HEK293 (cell line): ENCODE measurements around the gene UST.

Experiments used
- CTCF ChIA-PET: fragments of 350-600 bp; formaldehyde crosslinking; extraction: SDS; loops from one replicate; lab custom pipeline; 2021; ENCODE audit warnings: antibody characterized with exemption; lab: Yijun Ruan, JAX
- POLR2A ChIA-PET: fragments of 300-600 bp; formaldehyde crosslinking; extraction: SDS; loops from one replicate; lab custom pipeline; 2020; ENCODE audit warnings: antibody characterized with exemption, inconsistent platforms; lab: Yijun Ruan, JAX
- H3K27ac ChIP-seq: fragments of 200-500 bp; sonication (Bioruptor generic); 2 replicates; pipeline ENCODE4 v1.5.1; 2014; ENCODE audit warnings: low read depth, low read length, control low read depth, inconsistent platforms; ENCODE audit errors: extremely low read depth
- H3K36me3 ChIP-seq, 2 experiments: fragments of 200-500 bp in 1 of 2; sonication (Bioruptor generic) in 1 of 2; 1 replicate in 1 of 2; 2 replicates in 1 of 2; pipeline ENCODE4 v1.5.1; 2014 to 2017; ENCODE audit warnings: inconsistent platforms in 2 of 2, low read length in 2 of 2; ENCODE audit not compliant: control insufficient read depth in 2 of 2, insufficient read depth in 1 of 2
- H3K4me1 ChIP-seq: fragments of 200-500 bp; sonication (Bioruptor generic); 2 replicates; pipeline ENCODE4 v1.5.1; 2014; ENCODE audit warnings: mild to moderate bottlenecking, low read length, inconsistent platforms; ENCODE audit not compliant: control insufficient read depth, insufficient read depth
- H3K4me3 ChIP-seq: 2 replicates; pipeline ENCODE4 v1.5.1; 2011; ENCODE audit warnings: low read depth, mild to moderate bottlenecking, control low read depth, low read length, moderate library complexity
- H3K9me3 ChIP-seq: fragments of 200-500 bp; sonication (Bioruptor generic); 2 replicates; pipeline ENCODE4 v1.5.1; 2014; ENCODE audit warnings: low read depth, low read length, inconsistent platforms; ENCODE audit not compliant: control insufficient read depth, insufficient read depth
- ZBTB44 ChIP-seq: fragments of 450-650 bp; IDR thresholded peaks from 2 replicates; pipeline ENCODE4 v1.5.1; 2018; ENCODE audit warnings: missing biosample characterization, mild to moderate bottlenecking, missing genetic modification characterization
- ZBTB48 ChIP-seq: fragments of 450-650 bp; formaldehyde crosslinking; IDR thresholded peaks from 2 replicates; pipeline ENCODE4 v1.5.1; 2016; ENCODE audit warnings: missing biosample characterization, missing genetic modification characterization
- ZNF114 ChIP-seq: fragments of 450-650 bp; formaldehyde crosslinking; IDR thresholded peaks from 2 replicates; pipeline ENCODE4 v1.5.0; 2017; ENCODE audit warnings: missing biosample characterization, missing genetic modification characterization
- ZNF366 ChIP-seq: fragments of 450-650 bp; formaldehyde crosslinking; conservative IDR thresholded peaks from 2 replicates; pipeline ENCODE4 v1.5.1; 2016; ENCODE audit warnings: missing biosample characterization, missing genetic modification characterization
- ZNF488 ChIP-seq: fragments of 450-650 bp; formaldehyde crosslinking; IDR thresholded peaks from 2 replicates; pipeline ENCODE4 v1.5.1; 2016; ENCODE audit warnings: missing biosample characterization, missing genetic modification characterization
- ZNF518A ChIP-seq: fragments of 450-650 bp; formaldehyde crosslinking; conservative IDR thresholded peaks from 2 replicates; pipeline ENCODE4 v1.5.1; 2016; ENCODE audit warnings: low read depth, missing biosample characterization, missing genetic modification characterization
- ZNF521 ChIP-seq: fragments of 450-650 bp; formaldehyde crosslinking; IDR thresholded peaks from 2 replicates; pipeline ENCODE4 v1.5.1; 2017; ENCODE audit warnings: missing biosample characterization, mild to moderate bottlenecking, missing genetic modification characterization
- ZNF555 ChIP-seq: fragments of 450-650 bp; formaldehyde crosslinking; conservative IDR thresholded peaks from 2 replicates; pipeline ENCODE4 v1.5.1; 2017; ENCODE audit warnings: missing biosample characterization, mild to moderate bottlenecking, missing genetic modification characterization, inconsistent platforms
- ZNF621 ChIP-seq: fragments of 450-650 bp; formaldehyde crosslinking; IDR thresholded peaks from 2 replicates; pipeline ENCODE4 v1.5.1; 2017; ENCODE audit warnings: missing biosample characterization, missing genetic modification characterization
- ZNF677 ChIP-seq: fragments of 450-650 bp; IDR thresholded peaks from 2 replicates; pipeline ENCODE4 v1.5.0; 2018; ENCODE audit warnings: missing biosample characterization, mild to moderate bottlenecking, missing genetic modification characterization, moderate library complexity
- ZNF791 ChIP-seq: fragments of 450-650 bp; formaldehyde crosslinking; IDR thresholded peaks from 2 replicates; pipeline ENCODE4 v1.5.1; 2016; ENCODE audit warnings: missing biosample characterization, missing genetic modification characterization
- ZSCAN5A ChIP-seq: fragments of 450-650 bp; formaldehyde crosslinking; IDR thresholded peaks from 2 replicates; pipeline ENCODE4 v1.5.1; 2016; ENCODE audit warnings: missing biosample characterization, missing genetic modification characterization
- TF ChIP-seq, protein P1 (sequence below): fragments of 450-650 bp; formaldehyde crosslinking; IDR thresholded peaks from 2 replicates; pipeline ENCODE4 v1.5.1; 2016; ENCODE audit warnings: missing biosample characterization, missing genetic modification characterization
- TF ChIP-seq, protein P2 (sequence below): fragments of 450-650 bp; formaldehyde crosslinking; IDR thresholded peaks from 2 replicates; pipeline ENCODE4 v1.5.1; 2016; ENCODE audit warnings: missing biosample characterization, missing genetic modification characterization
- TF ChIP-seq, protein P3 (sequence below): fragments of 450-650 bp; formaldehyde crosslinking; IDR thresholded peaks from 2 replicates; pipeline ENCODE4 v1.5.1; 2016; ENCODE audit warnings: missing biosample characterization, missing genetic modification characterization
- TF ChIP-seq, protein P4 (sequence below): fragments of 450-650 bp; formaldehyde crosslinking; IDR thresholded peaks from 2 replicates; pipeline ENCODE4 v1.5.1; 2016; ENCODE audit warnings: missing biosample characterization, missing genetic modification characterization

Gene UST

GRCh38 chr6:148835920-148836441 lies 89.2 kb downstream of the UST start:
- ChIA-PET CTCF (no interaction called here), POLR2A (no interaction called here)
- Histone ChIP-seq H3K36me3 (no peaks in the 10 kb centered on the region), H3K4me1 (peaks cover 3% of the 10 kb centered on the region; the same call in 1 of the 2 replicates), H3K4me3 (no peak overlapping the region), H3K27ac (no peak overlapping the region), H3K9me3 (no peaks in the 10 kb centered on the region)
- TF ChIP-seq, protein P1, sequence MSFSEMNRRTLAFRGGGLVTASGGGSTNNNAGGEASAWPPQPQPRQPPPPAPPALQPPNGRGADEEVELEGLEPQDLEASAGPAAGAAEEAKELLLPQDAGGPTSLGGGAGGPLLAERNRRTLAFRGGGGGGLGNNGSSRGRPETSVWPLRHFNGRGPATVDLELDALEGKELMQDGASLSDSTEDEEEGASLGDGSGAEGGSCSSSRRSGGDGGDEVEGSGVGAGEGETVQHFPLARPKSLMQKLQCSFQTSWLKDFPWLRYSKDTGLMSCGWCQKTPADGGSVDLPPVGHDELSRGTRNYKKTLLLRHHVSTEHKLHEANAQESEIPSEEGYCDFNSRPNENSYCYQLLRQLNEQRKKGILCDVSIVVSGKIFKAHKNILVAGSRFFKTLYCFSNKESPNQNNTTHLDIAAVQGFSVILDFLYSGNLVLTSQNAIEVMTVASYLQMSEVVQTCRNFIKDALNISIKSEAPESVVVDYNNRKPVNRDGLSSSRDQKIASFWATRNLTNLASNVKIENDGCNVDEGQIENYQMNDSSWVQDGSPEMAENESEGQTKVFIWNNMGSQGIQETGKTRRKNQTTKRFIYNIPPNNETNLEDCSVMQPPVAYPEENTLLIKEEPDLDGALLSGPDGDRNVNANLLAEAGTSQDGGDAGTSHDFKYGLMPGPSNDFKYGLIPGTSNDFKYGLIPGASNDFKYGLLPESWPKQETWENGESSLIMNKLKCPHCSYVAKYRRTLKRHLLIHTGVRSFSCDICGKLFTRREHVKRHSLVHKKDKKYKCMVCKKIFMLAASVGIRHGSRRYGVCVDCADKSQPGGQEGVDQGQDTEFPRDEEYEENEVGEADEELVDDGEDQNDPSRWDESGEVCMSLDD = no peak
- TF ChIP-seq ZBTB48 (no peak), ZNF114 (tag by site-specific recombination) (no peak), ZNF366 (no peak), ZNF791 (tag by site-specific recombination) (no peak), ZNF677 (no peak), ZBTB44 (no peak), ZNF488 (no peak), ZSCAN5A (tag by site-specific recombination) (no peak), ZNF521 (no peak), ZNF621 (no peak)
- TF ChIP-seq, protein P2, sequence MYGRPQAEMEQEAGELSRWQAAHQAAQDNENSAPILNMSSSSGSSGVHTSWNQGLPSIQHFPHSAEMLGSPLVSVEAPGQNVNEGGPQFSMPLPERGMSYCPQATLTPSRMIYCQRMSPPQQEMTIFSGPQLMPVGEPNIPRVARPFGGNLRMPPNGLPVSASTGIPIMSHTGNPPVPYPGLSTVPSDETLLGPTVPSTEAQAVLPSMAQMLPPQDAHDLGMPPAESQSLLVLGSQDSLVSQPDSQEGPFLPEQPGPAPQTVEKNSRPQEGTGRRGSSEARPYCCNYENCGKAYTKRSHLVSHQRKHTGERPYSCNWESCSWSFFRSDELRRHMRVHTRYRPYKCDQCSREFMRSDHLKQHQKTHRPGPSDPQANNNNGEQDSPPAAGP (tag by site-specific recombination) = no peak

DNA sequence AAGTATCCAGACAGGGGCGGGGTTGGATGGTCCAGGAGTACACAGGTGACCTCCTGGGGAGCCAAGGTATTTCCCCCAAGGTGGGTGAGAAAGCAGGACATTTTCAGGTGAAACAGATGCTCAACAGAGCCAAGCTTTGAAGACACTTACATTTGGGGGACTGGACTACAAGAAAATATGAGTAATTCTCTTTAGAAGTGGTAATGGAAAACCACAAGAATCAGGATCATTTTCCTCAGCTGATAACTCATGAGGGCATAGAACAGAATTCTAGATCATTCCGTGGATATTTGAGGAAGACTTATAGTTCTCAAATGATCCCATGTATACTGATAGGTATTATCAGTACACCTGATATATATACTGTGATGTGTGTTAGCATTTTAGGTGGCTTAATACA lies 89.9 kb downstream of the UST start:
- peaks cover 3% of the 10 kb centered on the region; the same call in 1 of the 2 replicates for H3K4me1 ChIP-seq
- ChIA-PET CTCF (interaction anchor here (0.6 kb wide), 1 partner anchor 58 kb away, joined by 5 read pairs; no protein-coding TSS in a partner anchor), POLR2A (no interaction called here)
- TF ChIP-seq, protein P3, sequence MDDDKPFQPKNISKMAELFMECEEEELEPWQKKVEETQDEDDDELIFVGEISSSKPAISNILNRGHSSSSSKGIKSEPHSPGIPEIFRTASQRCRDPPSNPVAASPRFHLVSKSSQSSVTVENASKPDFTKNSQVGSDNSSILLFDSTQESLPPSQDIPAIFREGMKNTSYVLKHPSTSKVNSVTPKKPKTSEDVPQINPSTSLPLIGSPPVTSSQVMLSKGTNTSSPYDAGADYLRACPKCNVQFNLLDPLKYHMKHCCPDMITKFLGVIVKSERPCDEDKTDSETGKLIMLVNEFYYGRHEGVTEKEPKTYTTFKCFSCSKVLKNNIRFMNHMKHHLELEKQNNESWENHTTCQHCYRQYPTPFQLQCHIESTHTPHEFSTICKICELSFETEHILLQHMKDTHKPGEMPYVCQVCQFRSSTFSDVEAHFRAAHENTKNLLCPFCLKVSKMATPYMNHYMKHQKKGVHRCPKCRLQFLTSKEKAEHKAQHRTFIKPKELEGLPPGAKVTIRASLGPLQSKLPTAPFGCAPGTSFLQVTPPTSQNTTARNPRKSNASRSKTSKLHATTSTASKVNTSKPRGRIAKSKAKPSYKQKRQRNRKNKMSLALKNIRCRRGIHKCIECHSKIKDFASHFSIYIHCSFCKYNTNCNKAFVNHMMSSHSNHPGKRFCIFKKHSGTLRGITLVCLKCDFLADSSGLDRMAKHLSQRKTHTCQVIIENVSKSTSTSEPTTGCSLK (tag by site-specific recombination) = no peak
- TF ChIP-seq, protein P4, sequence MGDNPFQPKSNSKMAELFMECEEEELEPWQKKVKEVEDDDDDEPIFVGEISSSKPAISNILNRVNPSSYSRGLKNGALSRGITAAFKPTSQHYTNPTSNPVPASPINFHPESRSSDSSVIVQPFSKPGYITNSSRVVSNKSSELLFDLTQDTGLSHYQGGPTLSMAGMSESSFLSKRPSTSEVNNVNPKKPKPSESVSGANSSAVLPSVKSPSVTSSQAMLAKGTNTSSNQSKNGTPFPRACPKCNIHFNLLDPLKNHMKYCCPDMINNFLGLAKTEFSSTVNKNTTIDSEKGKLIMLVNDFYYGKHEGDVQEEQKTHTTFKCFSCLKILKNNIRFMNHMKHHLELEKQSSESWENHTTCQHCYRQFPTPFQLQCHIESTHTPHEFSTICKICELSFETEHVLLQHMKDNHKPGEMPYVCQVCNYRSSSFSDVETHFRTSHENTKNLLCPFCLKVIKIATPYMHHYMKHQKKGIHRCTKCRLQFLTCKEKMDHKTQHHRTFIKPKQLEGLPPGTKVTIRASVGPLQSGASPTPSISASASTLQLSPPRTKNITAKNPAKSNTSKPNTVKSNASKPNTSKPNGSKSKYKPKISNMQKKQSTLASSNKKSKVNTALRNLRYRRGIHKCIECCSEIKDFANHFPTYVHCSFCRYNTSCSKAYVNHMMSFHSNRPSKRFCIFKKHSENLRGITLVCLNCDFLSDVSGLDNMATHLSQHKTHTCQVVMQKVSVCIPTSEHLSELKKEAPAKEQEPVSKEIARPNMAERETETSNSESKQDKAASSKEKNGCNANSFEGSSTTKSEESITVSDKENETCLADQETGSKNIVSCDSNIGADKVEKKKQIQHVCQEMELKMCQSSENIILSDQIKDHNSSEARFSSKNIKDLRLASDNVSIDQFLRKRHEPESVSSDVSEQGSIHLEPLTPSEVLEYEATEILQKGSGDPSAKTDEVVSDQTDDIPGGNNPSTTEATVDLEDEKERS (tag by site-specific recombination) = no peak
- TF ChIP-seq ZNF555 (tag by site-specific recombination) (no peak), ZNF518A (tag by site-specific recombination) (no peak)
- no peak overlapping the region for H3K27ac ChIP-seq
- H3K36me3 ChIP-seq = no peaks in the 10 kb centered on the region
- H3K9me3 ChIP-seq = no peaks in the 10 kb centered on the region
- no peak overlapping the region for H3K4me3 ChIP-seq
